Muscle layer of duodenum (tissue), 2 donors: ENCODE results near the gene PTAFR.

Experiments used
- H3K27ac ChIP-seq: one replicate; pipeline ENCODE4 v1.7.0; 2013; ENCODE audit warnings: mild to moderate bottlenecking, low read length
- H3K27me3 ChIP-seq: one replicate; pipeline ENCODE4 v1.7.0; 2013; ENCODE audit warnings: low read depth, mild to moderate bottlenecking, control low read depth, low read length
- H3K36me3 ChIP-seq, 2 donors: one replicate each; pipeline ENCODE4 v1.7.0; 2013; ENCODE audit warnings: low read length in 2 of 2, control low read depth in 1 of 2, mild to moderate bottlenecking in 1 of 2; ENCODE audit not compliant: insufficient read depth in 2 of 2, control insufficient read depth in 1 of 2
- H3K4me1 ChIP-seq, 2 donors: one replicate each; pipeline ENCODE4 v1.7.0; 2013; ENCODE audit warnings: low read length in 2 of 2, mild to moderate bottlenecking in 2 of 2, control low read depth in 1 of 2, moderate library complexity in 1 of 2; ENCODE audit not compliant: insufficient read depth in 2 of 2, control insufficient read depth in 1 of 2
- H3K4me3 ChIP-seq, 2 donors: one replicate each; pipeline ENCODE4 v1.7.0; 2013; ENCODE audit warnings: low read length in 2 of 2, low read depth in 1 of 2, mild to moderate bottlenecking in 1 of 2
- H3K9me3 ChIP-seq, 2 donors: one replicate each; pipeline ENCODE4 v1.7.0; 2013; ENCODE audit warnings: low read length in 2 of 2, control low read depth in 1 of 2, mild to moderate bottlenecking in 1 of 2; ENCODE audit not compliant: control insufficient read depth in 1 of 2
- donor health status: healthy.

Gene PTAFR

GRCh38 chr1:28126783-28127490, 49.6 kb downstream of the PTAFR start:
- Histone ChIP-seq H3K27me3 (no peaks in the 10 kb centered on the region), H3K27ac (peak overlapping the region; percentile 72), H3K36me3 (no peaks in the 10 kb centered on the region), H3K9me3 (no peaks in the 10 kb centered on the region), H3K4me3 (no peak overlapping the region), H3K4me1 (peaks cover 0 to 3% of the 10 kb centered on the region in 2 donors)

GRCh38 chr1:28126212-28126611, 50.3 kb downstream of the PTAFR start:
- peaks cover 0 to 3% of the 10 kb centered on the region in 2 donors for H3K4me1 ChIP-seq
- H3K9me3 ChIP-seq = no peaks in the 10 kb centered on the region
- H3K27me3 ChIP-seq = no peaks in the 10 kb centered on the region
- no peaks in the 10 kb centered on the region for H3K36me3 ChIP-seq
- H3K4me3 ChIP-seq = peak overlapping the region in 1 of 2 donors; percentile 23
- H3K27ac ChIP-seq = peak overlapping the region; percentile 32

GRCh38 chr1:28123461-28123961, 53.0 kb downstream of the PTAFR start:
- Histone ChIP-seq H3K9me3 (no peaks in the 10 kb centered on the region), H3K4me3 (no peak overlapping the region), H3K4me1 (no peaks in the 10 kb centered on the region), H3K27me3 (no peaks in the 10 kb centered on the region), H3K36me3 (no peaks in the 10 kb centered on the region), H3K27ac (no peak overlapping the region)

- Histone ChIP-seq H3K36me3 (no peaks in the 10 kb centered on the region), H3K27ac (no peak overlapping the region)
Measured at GRCh38 chr1:28122183-28122582, 54.3 kb downstream of the PTAFR start.

DNA sequence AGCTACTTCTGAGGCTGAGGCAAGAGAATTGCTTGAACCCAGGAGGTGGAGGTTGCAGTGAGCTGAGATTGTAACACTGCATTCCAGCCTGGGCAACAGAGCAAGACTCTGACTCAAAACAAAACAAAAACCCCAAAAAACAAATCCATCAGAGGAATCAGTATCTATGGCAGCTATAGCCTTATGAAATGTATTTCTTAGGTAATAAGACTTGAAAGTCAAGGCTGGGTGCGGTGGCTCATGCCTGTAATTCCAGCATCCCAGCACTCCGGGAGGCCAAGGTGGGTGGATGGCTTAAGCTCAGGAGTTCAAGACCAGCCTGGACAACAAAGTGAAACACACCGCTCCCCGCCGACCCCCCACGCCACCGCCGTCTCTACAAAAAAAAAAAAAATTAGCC, 56.9 kb downstream of the PTAFR start:
- Histone ChIP-seq H3K27ac (no peak overlapping the region), H3K4me1 (no peaks in the 10 kb centered on the region), H3K36me3 (no peaks in the 10 kb centered on the region), H3K4me3 (no peak overlapping the region), H3K27me3 (no peaks in the 10 kb centered on the region), H3K9me3 (no peaks in the 10 kb centered on the region)

More at GRCh38 chr1:28122183-28122582, 54.3 kb downstream of the PTAFR start:
- H3K27me3 ChIP-seq = no peaks in the 10 kb centered on the region
- H3K4me1 ChIP-seq = no peaks in the 10 kb centered on the region
- H3K9me3 ChIP-seq = no peaks in the 10 kb centered on the region
- H3K4me3 ChIP-seq = no peak overlapping the region

DNA sequence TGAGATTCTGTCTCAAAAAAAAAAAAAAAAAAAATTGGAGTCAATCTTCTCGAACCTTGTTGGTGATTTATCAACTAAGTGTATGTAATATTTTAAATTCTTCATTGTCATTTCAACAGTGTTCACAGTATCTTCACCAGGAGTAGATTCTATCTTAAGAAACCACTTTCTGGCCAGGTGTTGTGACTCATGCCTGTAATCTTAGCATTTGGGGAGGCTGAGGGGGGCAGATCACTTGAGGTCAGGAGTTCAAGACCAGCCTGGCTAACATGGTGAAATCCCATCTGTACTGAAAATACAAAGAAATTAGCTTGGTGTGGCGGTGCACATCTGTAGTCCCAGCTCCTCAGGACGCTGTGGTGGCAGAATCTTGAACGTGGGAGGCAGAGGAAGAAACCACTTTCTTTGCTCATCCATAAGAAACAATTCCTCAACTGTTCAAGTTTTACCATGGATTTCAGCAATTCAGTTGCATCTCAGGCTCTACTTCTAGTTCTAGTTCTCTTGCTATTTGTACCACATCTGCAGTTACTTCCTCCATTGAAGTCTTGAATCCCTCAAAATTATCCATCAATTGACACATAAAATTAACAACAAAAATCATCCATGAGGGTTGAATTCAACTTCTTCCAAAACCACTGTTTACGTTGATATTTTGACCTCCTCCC, 57.7 kb downstream of the PTAFR start:
- H3K9me3 ChIP-seq = no peaks in the 10 kb centered on the region
- H3K27ac ChIP-seq = no peak overlapping the region
- H3K36me3 ChIP-seq = no peaks in the 10 kb centered on the region
- no peaks in the 10 kb centered on the region for H3K4me1 ChIP-seq
- H3K4me3 ChIP-seq = no peak overlapping the region
- H3K27me3 ChIP-seq = no peaks in the 10 kb centered on the region

DNA sequence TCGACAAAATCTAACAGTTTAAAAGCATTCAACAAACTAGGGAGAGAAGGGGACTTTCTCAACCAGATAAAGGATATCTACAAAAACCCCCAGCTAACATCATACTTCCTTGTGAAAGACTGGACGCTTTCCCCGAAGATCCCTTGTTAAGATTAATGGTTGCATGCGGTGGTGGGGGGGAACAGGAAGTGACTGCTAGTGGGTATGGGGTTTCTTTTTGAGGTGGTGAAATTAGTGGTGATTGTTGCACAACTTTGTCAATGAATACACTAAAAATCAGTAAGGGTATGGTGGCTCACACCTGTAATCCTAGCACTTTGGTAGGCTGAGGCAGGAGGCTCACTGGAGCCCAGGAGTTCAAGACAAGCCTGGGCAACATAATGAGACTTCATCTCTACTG, 61.2 kb downstream of the PTAFR start:
- no peak overlapping the region for H3K27ac ChIP-seq
- no peaks in the 10 kb centered on the region for H3K9me3 ChIP-seq
- no peaks in the 10 kb centered on the region for H3K27me3 ChIP-seq
- no peak overlapping the region for H3K4me3 ChIP-seq
- no peaks in the 10 kb centered on the region for H3K4me1 ChIP-seq
- H3K36me3 ChIP-seq = no peaks in the 10 kb centered on the region

GRCh38 chr1:28114844-28115243, 61.6 kb downstream of the PTAFR start:
- Histone ChIP-seq H3K4me3 (no peak overlapping the region), H3K4me1 (no peaks in the 10 kb centered on the region), H3K27me3 (no peaks in the 10 kb centered on the region), H3K27ac (no peak overlapping the region), H3K9me3 (no peaks in the 10 kb centered on the region), H3K36me3 (no peaks in the 10 kb centered on the region)

GRCh38 chr1:28113242-28113572, 63.3 kb downstream of the PTAFR start:
- H3K36me3 ChIP-seq = no peaks in the 10 kb centered on the region
- no peaks in the 10 kb centered on the region for H3K4me1 ChIP-seq
- no peak overlapping the region for H3K27ac ChIP-seq
- no peaks in the 10 kb centered on the region for H3K9me3 ChIP-seq
- no peaks in the 10 kb centered on the region for H3K27me3 ChIP-seq
- H3K4me3 ChIP-seq = no peak overlapping the region

- Histone ChIP-seq H3K4me1 (no peaks in the 10 kb centered on the region), H3K4me3 (no peak overlapping the region), H3K27ac (no peak overlapping the region), H3K9me3 (no peaks in the 10 kb centered on the region), H3K36me3 (no peaks in the 10 kb centered on the region), H3K27me3 (no peaks in the 10 kb centered on the region)
Measured at GRCh38 chr1:28112388-28113241, 63.9 kb downstream of the PTAFR start.

DNA sequence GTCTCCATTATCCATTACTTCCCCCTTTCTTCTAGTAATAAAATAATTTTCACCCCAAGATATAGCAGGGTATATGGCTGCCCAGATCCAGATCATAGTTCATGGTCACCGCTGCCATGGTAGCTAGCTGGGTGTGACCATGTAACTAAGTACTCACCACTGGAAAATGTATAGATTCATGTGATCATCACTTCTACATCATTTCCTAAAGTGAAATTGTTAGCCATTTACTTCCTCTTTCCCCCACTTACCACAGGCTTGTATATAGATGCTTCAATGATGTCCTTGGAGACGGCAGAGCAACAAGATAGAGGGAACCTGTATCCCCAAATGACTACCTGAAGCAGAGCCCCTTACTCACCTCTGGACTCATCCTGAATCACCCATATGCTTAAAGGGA, 65.3 kb downstream of the PTAFR start:
- no peak overlapping the region for H3K27ac ChIP-seq
- no peak overlapping the region for H3K4me3 ChIP-seq
- H3K36me3 ChIP-seq = no peaks in the 10 kb centered on the region
- no peaks in the 10 kb centered on the region for H3K9me3 ChIP-seq
- H3K4me1 ChIP-seq = no peaks in the 10 kb centered on the region
- no peaks in the 10 kb centered on the region for H3K27me3 ChIP-seq
